MCF 10A (cell line): ENCODE measurements around the gene TXN2. TPM values are rescaled to one million over a fixed set of nuclear protein-coding genes. Genes with fewer than 3 reads are reported as not detected.

ENCODE experiments used
- BruUV-seq: library from RNA; stranded (reverse); fragments of 400-500 nt; replicated peaks from 2 replicates; lab custom pipeline; 2021; lab: Mats Ljungman, UMichigan
- CTCF ChIA-PET: fragments of 300-600 bp; sonication (Branson Sonifier 250); formaldehyde crosslinking; extraction: SDS; loops from one replicate; lab custom pipeline; 2021; ENCODE audit warnings: antibody characterized with exemption, inconsistent platforms; lab: Yijun Ruan, JAX
- POLR2A ChIA-PET: fragments of 300-600, 350-650 bp; sonication (Branson Sonifier 250); formaldehyde crosslinking; extraction: SDS; loops from one replicate; lab custom pipeline; 2020; ENCODE audit warnings: antibody characterized with exemption, inconsistent platforms; lab: Yijun Ruan, JAX
- DNase-seq: peaks from one replicate; pipeline ENCODE4 v3.0.0-alpha.2; 2018; ENCODE audit not compliant: unreplicated experiment
- H3K27ac Mint-ChIP-seq: one replicate; pipeline ENCODE4 v1.8.0; 2022; ENCODE audit warnings: mild to moderate bottlenecking, low read depth, mixed read lengths; ENCODE audit not compliant: unreplicated experiment
- H3K27me3 Mint-ChIP-seq: one replicate; pipeline ENCODE4 v1.8.0; 2022; ENCODE audit warnings: mixed read lengths; ENCODE audit not compliant: insufficient read depth, unreplicated experiment
- H3K36me3 Mint-ChIP-seq: one replicate; pipeline ENCODE4 v1.8.0; 2022; ENCODE audit warnings: mild to moderate bottlenecking, moderate library complexity, mixed read lengths; ENCODE audit not compliant: insufficient read depth, unreplicated experiment
- H3K4me1 Mint-ChIP-seq: one replicate; pipeline ENCODE4 v1.8.0; 2022; ENCODE audit warnings: mixed read lengths; ENCODE audit not compliant: insufficient read depth, unreplicated experiment
- H3K4me3 Mint-ChIP-seq: one replicate; pipeline ENCODE4 v1.8.0; 2022; ENCODE audit warnings: mild to moderate bottlenecking, moderate library complexity, mixed read lengths; ENCODE audit not compliant: unreplicated experiment
- H3K9me3 Mint-ChIP-seq: one replicate; pipeline ENCODE4 v1.8.0; 2022; ENCODE audit warnings: mixed read lengths; ENCODE audit not compliant: unreplicated experiment
- intact Hi-C: fragments of 100-400 bp; cut with micrococcal nuclease; formaldehyde crosslinking; loops from 2 replicates; pipeline ENCODE4 v1.14.1; 2022
- total RNA-seq: library from RNA; stranded (reverse); gene quantifications from 2 replicates; pipeline ENCODE4 v1.2.3, GENCODE V29; 2022
- TF ChIP-seq, protein P1 (sequence below): fragments of 200-600 bp; IDR thresholded peaks from one replicate; pipeline ENCODE4 v1.8.0; 2022; ENCODE audit warnings: antibody characterized with exemption, mild to moderate bottlenecking; ENCODE audit not compliant: unreplicated experiment

TXN2 gene
- total RNA-seq, 1 experiment from 2014 or later: 83.2 TPM

DNA sequence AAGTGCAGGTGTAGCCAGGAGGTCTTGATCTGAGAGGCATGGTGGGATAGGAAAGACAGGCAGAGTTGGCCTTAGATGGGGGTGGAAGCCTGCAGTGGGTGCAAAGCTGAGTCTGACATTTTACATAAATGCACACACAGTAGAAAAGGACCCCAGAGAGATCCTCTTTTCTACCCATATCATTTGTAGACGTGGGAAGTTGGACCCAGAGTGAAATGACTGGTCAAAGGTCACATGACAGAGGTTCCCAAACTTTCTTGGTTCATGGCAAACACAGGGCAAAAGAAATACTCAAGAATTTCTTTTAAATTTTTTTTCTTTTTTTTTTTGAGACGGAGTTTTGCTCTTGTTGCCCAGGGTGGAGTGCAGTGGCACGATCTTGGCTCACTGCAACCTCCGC is 31.6 kb upstream of the TXN2 start:
- Mint-ChIP-seq H3K4me3 (no peak overlapping the region), H3K36me3 (peaks cover 84% of the 10 kb centered on the region), H3K27ac (peak overlapping the region; percentile 36), H3K27me3 (no peaks in the 10 kb centered on the region), H3K4me1 (peaks cover 8% of the 10 kb centered on the region), H3K9me3 (no peaks in the 10 kb centered on the region)
- intact Hi-C loops: no loop called here
- ChIA-PET POLR2A (interaction anchor here (1.0 kb wide), 1 partner anchor 15 kb away, joined by 3 read pairs; no protein-coding TSS in a partner anchor), CTCF (interaction anchor here (0.5 to 3.6 kb wide), 4 partner anchors 12 to 261 kb away, joined by 4 to 15 read pairs (median 4); no protein-coding TSS in a partner anchor)
- TF ChIP-seq, protein P1, sequence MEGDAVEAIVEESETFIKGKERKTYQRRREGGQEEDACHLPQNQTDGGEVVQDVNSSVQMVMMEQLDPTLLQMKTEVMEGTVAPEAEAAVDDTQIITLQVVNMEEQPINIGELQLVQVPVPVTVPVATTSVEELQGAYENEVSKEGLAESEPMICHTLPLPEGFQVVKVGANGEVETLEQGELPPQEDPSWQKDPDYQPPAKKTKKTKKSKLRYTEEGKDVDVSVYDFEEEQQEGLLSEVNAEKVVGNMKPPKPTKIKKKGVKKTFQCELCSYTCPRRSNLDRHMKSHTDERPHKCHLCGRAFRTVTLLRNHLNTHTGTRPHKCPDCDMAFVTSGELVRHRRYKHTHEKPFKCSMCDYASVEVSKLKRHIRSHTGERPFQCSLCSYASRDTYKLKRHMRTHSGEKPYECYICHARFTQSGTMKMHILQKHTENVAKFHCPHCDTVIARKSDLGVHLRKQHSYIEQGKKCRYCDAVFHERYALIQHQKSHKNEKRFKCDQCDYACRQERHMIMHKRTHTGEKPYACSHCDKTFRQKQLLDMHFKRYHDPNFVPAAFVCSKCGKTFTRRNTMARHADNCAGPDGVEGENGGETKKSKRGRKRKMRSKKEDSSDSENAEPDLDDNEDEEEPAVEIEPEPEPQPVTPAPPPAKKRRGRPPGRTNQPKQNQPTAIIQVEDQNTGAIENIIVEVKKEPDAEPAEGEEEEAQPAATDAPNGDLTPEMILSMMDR: no peak
- no peak for DNase-seq
- no TSS peak for BruUV-seq

DNA sequence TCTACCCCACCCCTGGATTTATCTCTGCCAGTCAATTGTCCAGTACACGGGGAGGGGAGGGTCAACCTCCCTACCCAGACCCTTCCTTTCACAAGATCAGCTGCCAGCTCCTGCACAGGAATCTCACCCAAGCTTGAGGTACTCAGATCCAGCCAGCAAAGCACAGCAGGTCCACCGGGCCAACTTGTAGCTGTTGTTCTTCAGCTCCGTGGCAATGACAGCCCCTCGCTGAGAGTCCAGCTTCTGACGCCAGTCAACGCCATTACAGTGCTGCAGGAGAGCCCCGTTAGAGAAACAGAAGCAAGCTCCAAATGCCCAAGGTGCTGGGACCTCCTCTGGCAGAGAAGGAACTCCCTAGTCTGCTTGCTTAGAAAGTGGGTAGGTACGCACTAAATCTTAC is 30.9 kb upstream of the TXN2 start:
- Mint-ChIP-seq H3K9me3 (no peaks in the 10 kb centered on the region), H3K4me3 (no peak overlapping the region), H3K27me3 (no peaks in the 10 kb centered on the region), H3K27ac (peak overlapping the region; percentile 36), H3K4me1 (peaks cover 11% of the 10 kb centered on the region), H3K36me3 (peaks cover 77% of the 10 kb centered on the region)
- CTCF ChIA-PET: interaction anchor here (0.5 to 3.9 kb wide), 5 partner anchors 9 to 262 kb away, joined by 4 to 29 read pairs (median 4); no protein-coding TSS in a partner anchor
- no TSS peak for BruUV-seq
- intact Hi-C loops: no loop called here
- POLR2A ChIA-PET: interaction anchor here (1.0 kb wide), 1 partner anchor 16 kb away, joined by 3 read pairs; no protein-coding TSS in a partner anchor
- DNase-seq: no peak
- TF ChIP-seq, protein P1: no peak

DNA sequence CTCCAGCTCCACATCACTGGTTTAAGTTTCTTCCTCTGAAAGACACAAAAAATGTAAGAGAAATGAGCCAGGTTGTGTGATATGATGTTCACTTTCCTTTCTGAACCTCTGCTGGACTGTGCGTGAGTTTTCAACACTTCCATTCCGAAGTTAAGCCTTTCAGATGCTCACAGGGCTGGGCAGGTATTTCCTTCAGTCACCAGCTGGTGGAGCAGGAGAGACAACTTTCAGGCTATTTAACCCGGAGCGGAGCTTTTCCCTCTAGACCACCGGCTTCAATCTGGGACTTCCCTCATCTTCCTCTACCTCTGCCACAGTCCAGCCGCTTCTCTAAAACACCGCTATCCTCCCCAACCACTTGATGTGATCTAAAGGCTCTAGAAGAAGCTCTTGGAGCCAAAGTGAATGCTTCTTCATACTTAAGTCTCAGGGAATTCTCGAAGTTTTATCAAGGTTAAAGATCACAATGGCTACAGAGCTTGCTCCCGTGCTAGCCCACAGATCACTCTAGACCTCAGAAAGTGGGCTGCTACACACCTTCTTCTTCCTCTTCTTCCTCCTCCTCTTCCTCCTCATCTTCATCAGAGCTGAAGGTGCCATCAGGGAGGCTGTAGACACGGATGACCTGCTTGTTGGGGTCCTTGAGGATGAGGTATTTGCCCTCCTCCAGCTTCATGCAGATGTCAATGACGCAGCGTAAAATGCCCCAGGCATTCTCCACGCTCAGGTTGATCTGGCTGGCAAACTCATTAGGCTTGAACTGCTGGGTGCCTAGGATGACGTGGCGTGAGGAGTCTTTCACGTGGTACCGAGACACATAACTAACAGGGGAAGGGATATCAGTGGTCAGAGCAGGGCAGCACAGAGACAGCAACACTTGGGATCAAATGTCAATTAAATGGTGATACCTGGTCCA is 29.8 kb upstream of the TXN2 start:
- H3K27ac Mint-ChIP-seq: peak overlapping the region; percentile 21
- ChIA-PET CTCF (interaction anchor here (0.6 to 3.9 kb wide), 15 partner anchors 8 to 468 kb away, joined by 3 to 29 read pairs (median 4); partner anchors contain the start of gene EIF3D), POLR2A (interaction anchor here (0.6 to 5.8 kb wide), 8 partner anchors 10 to 1129 kb away, joined by 3 to 44 read pairs (median 6); partner anchors contain the start of genes EIF3D, IFT27 and TXN2)
- TF ChIP-seq, protein P1: peak; percentile 54
- DNase-seq: peak; percentile 47
- H3K27me3 Mint-ChIP-seq: no peaks in the 10 kb centered on the region
- H3K4me1 Mint-ChIP-seq: peaks cover 13% of the 10 kb centered on the region
- H3K9me3 Mint-ChIP-seq: no peaks in the 10 kb centered on the region
- no peak overlapping the region for H3K4me3 Mint-ChIP-seq
- intact Hi-C loops: loop anchor here (2.0 kb wide), 1 partner anchor 18 kb away; the partner anchor contains the start of gene EIF3D
- H3K36me3 Mint-ChIP-seq: peaks cover 66% of the 10 kb centered on the region
- TSS peak; percentile 35 for BruUV-seq

DNA sequence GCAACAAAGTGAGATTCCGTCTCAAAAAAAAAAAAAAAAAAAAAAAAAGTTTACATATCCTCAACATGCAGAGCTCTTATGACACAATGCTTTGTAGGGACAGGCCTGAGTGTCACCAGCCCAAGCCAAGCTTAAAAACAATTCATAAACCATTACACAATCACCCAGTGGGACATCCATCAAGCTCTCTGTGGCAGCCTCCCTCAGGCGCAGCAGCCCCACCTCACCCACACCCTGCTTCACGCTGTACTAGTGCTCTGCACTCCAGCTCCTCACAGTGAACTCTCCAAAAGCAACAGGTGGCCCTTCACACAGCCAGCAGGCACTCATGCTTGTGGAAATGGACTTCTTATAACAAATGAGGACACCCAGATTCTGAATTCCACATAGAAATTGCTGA is 28.9 kb upstream of the TXN2 start:
- DNase-seq: no peak
- BruUV-seq: no TSS peak
- H3K27ac Mint-ChIP-seq: no peak overlapping the region
- no peak overlapping the region for H3K4me3 Mint-ChIP-seq
- no peaks in the 10 kb centered on the region for H3K27me3 Mint-ChIP-seq
- H3K9me3 Mint-ChIP-seq: no peaks in the 10 kb centered on the region
- peaks cover 58% of the 10 kb centered on the region for H3K36me3 Mint-ChIP-seq
- ChIA-PET CTCF (interaction anchor here (0.6 to 3.9 kb wide), 12 partner anchors 11 to 469 kb away, joined by 3 to 29 read pairs (median 4); partner anchors contain the start of gene EIF3D), POLR2A (interaction anchor here (0.7 to 5.8 kb wide), 8 partner anchors 11 to 265 kb away, joined by 3 to 44 read pairs (median 6); partner anchors contain the start of genes EIF3D, IFT27 and TXN2)
- TF ChIP-seq, protein P1: no peak
- peaks cover 13% of the 10 kb centered on the region for H3K4me1 Mint-ChIP-seq
- intact Hi-C loops: loop anchor here (2.0 kb wide), 1 partner anchor 18 kb away; the partner anchor contains the start of gene EIF3D
